ENCODE results near the gene CRACR2A. TPM values are rescaled to one million over a fixed set of nuclear protein-coding genes. Genes with fewer than 3 reads are reported as not detected.

CRACR2A gene
- total and polyA plus RNA-seq, 3 donors from 2014 or later, result 3.1 to 5.0 (median 4.0) TPM

GRCh38 chr12:3620856-3621255 lies 132.1 kb downstream of the CRACR2A start:
- H3K27me3 ChIP-seq, result no peaks in the 10 kb centered on the region

GRCh38 chr12:3617565-3617964 lies 135.3 kb downstream of the CRACR2A start:
- no peaks in the 10 kb centered on the region for H3K4me1 ChIP-seq
- WGBS, 2 donors, result 92 to 97% methylated on average over 4 of the region's 4 CpGs
- intact Hi-C loops (cut with DNase I; ENCODE audit: low total_unique reads), result no loop called here

More at GRCh38 chr12:3620856-3621255, 132.1 kb downstream of the CRACR2A start:
- Histone ChIP-seq H3K4me3 (no peak overlapping the region), H3K36me3 (ENCODE audit: low read depth, missing control alignments) (no peaks in the 10 kb centered on the region), H3K4me1 (no peaks in the 10 kb centered on the region), H3K27ac (no peak overlapping the region), H3K9me3 (no peaks in the 10 kb centered on the region)
- DNase-seq, result no peak
- 95 to 96% methylated on average over 7 of the region's 7 CpGs for WGBS, 2 donors
- intact Hi-C loops (cut with DNase I; ENCODE audit: low total_unique reads), result no loop called here
- TF ChIP-seq POLR2A (IDR thresholded peaks at IDR 0.05) (no peak), CTCF (IDR thresholded peaks at IDR 0.05) (no peak)

GRCh38 chr12:3615862-3616261 lies 137.0 kb downstream of the CRACR2A start:
- DNase-seq, result no peak
- TF ChIP-seq CTCF (IDR thresholded peaks at IDR 0.05) (no peak), POLR2A (IDR thresholded peaks at IDR 0.05) (no peak)
- Histone ChIP-seq H3K4me3 (no peak overlapping the region), H3K36me3 (ENCODE audit: low read depth, missing control alignments) (no peaks in the 10 kb centered on the region), H3K9me3 (no peaks in the 10 kb centered on the region), H3K4me1 (no peaks in the 10 kb centered on the region), H3K27me3 (no peaks in the 10 kb centered on the region), H3K27ac (no peak overlapping the region)
- WGBS, 2 donors, result 90 to 95% methylated on average over 5 of the region's 5 CpGs
- intact Hi-C loops (cut with DNase I; ENCODE audit: low total_unique reads), result no loop called here

More at GRCh38 chr12:3617565-3617964, 135.3 kb downstream of the CRACR2A start:
- DNase-seq, result no peak
- no peak overlapping the region for H3K4me3 ChIP-seq
- H3K36me3 ChIP-seq (ENCODE audit: low read depth, missing control alignments), result no peaks in the 10 kb centered on the region
- H3K27me3 ChIP-seq, result no peaks in the 10 kb centered on the region
- no peak overlapping the region for H3K27ac ChIP-seq
- no peaks in the 10 kb centered on the region for H3K9me3 ChIP-seq
- TF ChIP-seq CTCF (IDR thresholded peaks at IDR 0.05) (no peak), POLR2A (IDR thresholded peaks at IDR 0.05) (no peak)

- WGBS, 2 donors, result 80 to 82% methylated on average over 16 of the region's 16 CpGs
- Histone ChIP-seq H3K36me3 (ENCODE audit: low read depth, missing control alignments) (no peaks in the 10 kb centered on the region), H3K4me1 (no peaks in the 10 kb centered on the region), H3K4me3 (no peak overlapping the region), H3K9me3 (no peaks in the 10 kb centered on the region), H3K27ac (no peak overlapping the region), H3K27me3 (no peaks in the 10 kb centered on the region)
- no peak for DNase-seq
- TF ChIP-seq CTCF (IDR thresholded peaks at IDR 0.05), result no peak
- no peak for TF ChIP-seq POLR2A (IDR thresholded peaks at IDR 0.05)
- intact Hi-C loops (cut with DNase I; ENCODE audit: low total_unique reads), result no loop called here
These were observed 138.0 kb downstream of the CRACR2A start for GRCh38 chr12:3614806-3615466.
